Mesenchymal stem cell (in vitro differentiated cells and primary cell): Measurements from ENCODE around the gene CMTM1.
A peak's percentile ranks its signal among the peaks of the same experiment; 100 is the strongest.
"Not testable (repeated sequence)": the region's sequence is repeated elsewhere in the genome, so short reads cannot be mapped to it uniquely, and the experiment has no call there.

Source experiments
- DNase-seq: peaks from one replicate; pipeline ENCODE4 v3.0.0-alpha.2; 2013
- H2AFZ ChIP-seq: one replicate; pipeline ENCODE4 v1.6.1; 2013; ENCODE audit warnings: low read depth, mild to moderate bottlenecking, control low read depth, inconsistent platforms, low read length, moderate library complexity
- H2AK5ac ChIP-seq: 2 replicates; pipeline ENCODE4 v1.6.1; 2013; ENCODE audit warnings: low read length, moderate library complexity, mild to moderate bottlenecking, inconsistent platforms; ENCODE audit not compliant: severe bottlenecking
- H2BK120ac ChIP-seq: one replicate; pipeline ENCODE4 v1.6.1; 2013; ENCODE audit warnings: low read depth, mild to moderate bottlenecking, inconsistent platforms, low read length, moderate library complexity
- H2BK12ac ChIP-seq, 2 experiments: one replicate each; pipeline ENCODE4 v1.6.1; 2013; ENCODE audit warnings: inconsistent platforms in 2 of 2, low read length in 2 of 2, mild to moderate bottlenecking in 2 of 2, moderate library complexity in 2 of 2, control low read depth in 1 of 2
- H2BK15ac ChIP-seq: one replicate; pipeline ENCODE4 v1.6.1; 2013; ENCODE audit warnings: mild to moderate bottlenecking, low read depth, inconsistent platforms; ENCODE audit not compliant: poor library complexity, severe bottlenecking
- H2BK5ac ChIP-seq: 2 replicates; pipeline ENCODE4 v1.6.1; 2013; ENCODE audit warnings: low read depth, mild to moderate bottlenecking, low read length, control low read depth, inconsistent platforms; ENCODE audit not compliant: poor library complexity, severe bottlenecking
- H3K14ac ChIP-seq, 2 experiments: one replicate each; pipeline ENCODE4 v1.6.1; 2013; ENCODE audit warnings: inconsistent platforms in 2 of 2, low read length in 2 of 2, control low read depth in 1 of 2, mild to moderate bottlenecking in 1 of 2, moderate library complexity in 1 of 2
- H3K18ac ChIP-seq, 2 experiments: one replicate each; pipeline ENCODE4 v1.6.1; 2013; ENCODE audit warnings: inconsistent platforms in 2 of 2, low read length in 2 of 2, control low read depth in 1 of 2, low read depth in 1 of 2, mild to moderate bottlenecking in 1 of 2
- H3K23ac ChIP-seq, 2 experiments: one replicate each; pipeline ENCODE4 v1.6.1; 2013; ENCODE audit warnings: inconsistent platforms in 2 of 2, low read length in 2 of 2, mild to moderate bottlenecking in 2 of 2, moderate library complexity in 2 of 2, control low read depth in 1 of 2
- H3K27ac ChIP-seq: 2 replicates; pipeline ENCODE4 v1.5.1; 2013; ENCODE audit warnings: mild to moderate bottlenecking, moderate library complexity, low read length, control low read depth, inconsistent platforms; ENCODE audit not compliant: poor library complexity, severe bottlenecking
- H3K27me3 ChIP-seq, 2 experiments: 2 replicates each; pipeline versions ENCODE4 v1.6.1 to v1.7.0; 2013; ENCODE audit warnings: low read length in 2 of 2, mild to moderate bottlenecking in 2 of 2, moderate library complexity in 2 of 2, control low read depth in 1 of 2, inconsistent platforms in 1 of 2; ENCODE audit not compliant: control insufficient read depth in 1 of 2, insufficient read depth in 1 of 2
- H3K36me3 ChIP-seq, 2 experiments: 2 replicates each; pipeline versions ENCODE4 v1.6.1 to v1.7.0; 2013; ENCODE audit warnings: low read length in 2 of 2, control low read depth in 1 of 2, inconsistent platforms in 1 of 2, low read depth in 1 of 2, mild to moderate bottlenecking in 1 of 2; ENCODE audit not compliant: insufficient read depth in 2 of 2, control insufficient read depth in 1 of 2
- H3K4ac ChIP-seq, 2 experiments: one replicate each; pipeline ENCODE4 v1.6.1; 2013; ENCODE audit warnings: inconsistent platforms in 2 of 2, low read length in 2 of 2, mild to moderate bottlenecking in 2 of 2, moderate library complexity in 2 of 2, control low read depth in 1 of 2, low read depth in 1 of 2
- H3K4me1 ChIP-seq: 2 replicates; pipeline ENCODE4 v1.6.1; 2013; ENCODE audit warnings: low read depth, low read length, control low read depth; ENCODE audit not compliant: control insufficient read depth, insufficient read depth
- H3K4me2 ChIP-seq: 2 replicates; pipeline ENCODE4 v1.6.1; 2013; ENCODE audit warnings: low read length, mild to moderate bottlenecking, inconsistent platforms; ENCODE audit not compliant: poor library complexity, severe bottlenecking
- H3K4me3 ChIP-seq, 2 experiments: 2 replicates each; pipeline versions ENCODE4 v1.5.1 to v1.7.0; 2013; ENCODE audit warnings: low read length in 2 of 2, mild to moderate bottlenecking in 2 of 2, control low read depth in 1 of 2, low read depth in 1 of 2; ENCODE audit not compliant: insufficient read depth in 1 of 2
- H3K79me1 ChIP-seq: replicated peaks from 2 replicates; pipeline ENCODE4 v1.6.1; 2013; ENCODE audit warnings: mild to moderate bottlenecking, control low read depth, low read length, inconsistent platforms; ENCODE audit not compliant: poor library complexity, severe bottlenecking
- H3K9ac ChIP-seq: 2 replicates; pipeline ENCODE4 v1.7.0; 2013; ENCODE audit warnings: mild to moderate bottlenecking, low read length, moderate library complexity
- H3K9me3 ChIP-seq: 2 replicates; pipeline ENCODE4 v1.7.0; 2013; ENCODE audit warnings: mild to moderate bottlenecking, low read length; ENCODE audit not compliant: control insufficient read depth
- H4K8ac ChIP-seq: one replicate; pipeline ENCODE4 v1.6.1; 2013; ENCODE audit warnings: inconsistent platforms, mild to moderate bottlenecking, low read length, moderate library complexity
- H4K91ac ChIP-seq: one replicate; pipeline ENCODE4 v1.6.1; 2013; ENCODE audit warnings: mild to moderate bottlenecking, low read length, inconsistent platforms
- WGBS: methylation state at CpG from one replicate; pipeline ENCODE4 v1.1.7; 2013; ENCODE audit warnings: mixed read lengths; 5-methylcytosine and 5-hydroxymethylcytosine counted together

The CMTM1 gene

GRCh38 chr16:66563574-66564334, 2.5 kb upstream of the CMTM1 start:
- Histone ChIP-seq H2BK120ac (no peak overlapping the region), H4K91ac (no peak overlapping the region)
- 100% methylated on average over 2 of the region's 2 CpGs for WGBS

GRCh38 chr16:66567270-66567669, 1.0 kb downstream of the CMTM1 start:
- not testable (repeated sequence) for H3K14ac ChIP-seq, H4K8ac ChIP-seq, H2BK15ac ChIP-seq, DNase-seq, H3K27ac ChIP-seq, H4K91ac ChIP-seq, H3K4me3 ChIP-seq, H2BK5ac ChIP-seq, H2AFZ ChIP-seq, H3K9me3 ChIP-seq, H3K18ac ChIP-seq, H3K27me3 ChIP-seq, H2AK5ac ChIP-seq, H2BK12ac ChIP-seq, H3K4me1 ChIP-seq, H3K4me2 ChIP-seq, H3K23ac ChIP-seq, H2BK120ac ChIP-seq, H3K4ac ChIP-seq, H3K9ac ChIP-seq
- Histone ChIP-seq H3K79me1 (peaks cover 11% of the 10 kb centered on the region), H3K36me3 (peaks cover 16 to 37% of the 10 kb centered on the region in 2 experiments)
- WGBS, result no CpG with 5 or more reads among the region's 3 CpGs

More at GRCh38 chr16:66563574-66564334, 2.5 kb upstream of the CMTM1 start:
- H3K9me3 ChIP-seq, result no peaks in the 10 kb centered on the region
- H2AK5ac ChIP-seq, result no peak overlapping the region
- H3K4ac ChIP-seq, result no peak overlapping the region
- H3K79me1 ChIP-seq, result peaks cover 20% of the 10 kb centered on the region
- no peak overlapping the region for H3K27ac ChIP-seq
- H2AFZ ChIP-seq, result no peak overlapping the region
- H2BK15ac ChIP-seq, result no peak overlapping the region
- H3K9ac ChIP-seq, result no peak overlapping the region
- no peak overlapping the region for H3K14ac ChIP-seq
- H2BK12ac ChIP-seq, result no peak overlapping the region
- H3K23ac ChIP-seq, result no peak overlapping the region
- H3K27me3 ChIP-seq, result no peaks in the 10 kb centered on the region
- no peak overlapping the region for H3K4me2 ChIP-seq
- no peak for DNase-seq
- no peak overlapping the region for H3K4me3 ChIP-seq
- no peak overlapping the region for H4K8ac ChIP-seq
- H3K36me3 ChIP-seq, result peaks cover 19 to 65% of the 10 kb centered on the region in 2 experiments
- H3K4me1 ChIP-seq, result peaks cover 5% of the 10 kb centered on the region
- no peak overlapping the region for H3K18ac ChIP-seq
- no peak overlapping the region for H2BK5ac ChIP-seq

GRCh38 chr16:66568355-66568754, 2.1 kb downstream of the CMTM1 start:
- 94% methylated on average over 2 of the region's 2 CpGs for WGBS

GRCh38 chr16:66569131-66569530, 2.9 kb downstream of the CMTM1 start:
- no peak overlapping the region for H2BK12ac ChIP-seq
- H3K27ac ChIP-seq, result no peak overlapping the region
- H3K4me3 ChIP-seq, result no peak overlapping the region
- H2BK120ac ChIP-seq, result no peak overlapping the region
- no peak overlapping the region for H3K4ac ChIP-seq
- peaks cover 16 to 23% of the 10 kb centered on the region in 2 experiments for H3K36me3 ChIP-seq
- no peak overlapping the region for H2AFZ ChIP-seq
- no peak overlapping the region for H3K23ac ChIP-seq
- no peaks in the 10 kb centered on the region for H3K27me3 ChIP-seq
- no peak overlapping the region for H3K4me2 ChIP-seq
- H3K4me1 ChIP-seq, result peaks cover 6% of the 10 kb centered on the region
- H3K79me1 ChIP-seq, result peaks cover 11% of the 10 kb centered on the region
- H4K8ac ChIP-seq, result no peak overlapping the region
- H3K9me3 ChIP-seq, result no peaks in the 10 kb centered on the region
- WGBS, result no CpG with 5 or more reads among the region's 1 CpG
- H4K91ac ChIP-seq, result no peak overlapping the region
- H2BK15ac ChIP-seq, result no peak overlapping the region
- H3K18ac ChIP-seq, result no peak overlapping the region
- H3K9ac ChIP-seq, result peak overlapping the region; percentile 13
- H2BK5ac ChIP-seq, result no peak overlapping the region
- H3K14ac ChIP-seq, result no peak overlapping the region
- DNase-seq, result peak; percentile 75
- no peak overlapping the region for H2AK5ac ChIP-seq

More at GRCh38 chr16:66568355-66568754, 2.1 kb downstream of the CMTM1 start:
- Histone ChIP-seq H2AK5ac (no peak overlapping the region), H2BK15ac (no peak overlapping the region), H3K18ac (no peak overlapping the region), H2BK120ac (no peak overlapping the region), H3K23ac (no peak overlapping the region), H3K9ac (no peak overlapping the region), H3K9me3 (no peaks in the 10 kb centered on the region), H3K4me3 (no peak overlapping the region), H3K4me1 (peaks cover 6% of the 10 kb centered on the region), H2AFZ (no peak overlapping the region), H3K79me1 (peaks cover 11% of the 10 kb centered on the region), H2BK12ac (no peak overlapping the region), H3K27me3 (no peaks in the 10 kb centered on the region), H4K8ac (no peak overlapping the region), H3K4ac (no peak overlapping the region), H3K14ac (no peak overlapping the region), H4K91ac (no peak overlapping the region), H2BK5ac (no peak overlapping the region), H3K4me2 (no peak overlapping the region), H3K27ac (no peak overlapping the region), H3K36me3 (peaks cover 16 to 31% of the 10 kb centered on the region in 2 experiments)
- DNase-seq, result no peak
